Panc1 (cell line): Measurements from ENCODE around the gene RBBP8. TPM values are rescaled to one million over a fixed set of nuclear protein-coding genes. Genes with fewer than 3 reads are reported as not detected.
A peak's percentile ranks its signal among the peaks of the same experiment; 100 is the strongest.

ENCODE experiments used
- ATAC-seq: fragments of 200-7000 bp; cut with Tn5 transposase; 2 replicates; pipeline ENCODE4 v1.9.1; 2020; ENCODE audit warnings: mild to moderate bottlenecking, moderate library complexity
- BruUV-seq: library from RNA; stranded (reverse); fragments of 400-500 nt; replicated peaks from 2 replicates; lab custom pipeline; 2021; lab: Mats Ljungman, UMichigan
- CTCF ChIA-PET: fragments of 300-600 bp; sonication (Branson Sonifier 250); formaldehyde crosslinking; loops from one replicate; lab custom pipeline; 2022; ENCODE audit warnings: antibody characterized with exemption; lab: Charles Lee
- POLR2A ChIA-PET: fragments of 300-600 bp; sonication (Branson Sonifier 250); formaldehyde crosslinking; loops from one replicate; lab custom pipeline; 2022; ENCODE audit warnings: antibody characterized with exemption; lab: Charles Lee
- DNase-seq: peaks from one replicate; pipeline ENCODE4 v3.0.0-alpha.2; 2010; ENCODE audit warnings: low read depth, low spot score
- H3K27ac ChIP-seq: 2 replicates; pipeline ENCODE4 v1.5.1; 2011; ENCODE audit warnings: mild to moderate bottlenecking, low read length, inconsistent platforms
- H3K27me3 ChIP-seq: fragments of 200-500 bp; sonication (Bioruptor generic); 2 replicates; pipeline ENCODE4 v1.6.0; 2014; ENCODE audit warnings: low read length, inconsistent platforms; ENCODE audit not compliant: control insufficient read depth, insufficient read depth
- H3K36me3 ChIP-seq: fragments of 200-500 bp; sonication (Bioruptor generic); 2 replicates; pipeline ENCODE4 v1.5.1; 2014; ENCODE audit warnings: inconsistent platforms, mild to moderate bottlenecking, low read length, moderate library complexity; ENCODE audit not compliant: control insufficient read depth, insufficient read depth
- H3K4me1 ChIP-seq: 2 replicates; pipeline ENCODE4 v1.5.1; 2011; ENCODE audit warnings: inconsistent platforms, mild to moderate bottlenecking, low read length, moderate library complexity; ENCODE audit not compliant: control insufficient read depth, insufficient read depth
- H3K4me3 ChIP-seq, 2 experiments: 2 replicates each; pipeline ENCODE4 v1.5.1; 2011 to 2012; ENCODE audit warnings: low read depth in 2 of 2, low read length in 2 of 2, mild to moderate bottlenecking in 2 of 2, inconsistent platforms in 1 of 2, moderate library complexity in 1 of 2
- H3K9me3 ChIP-seq: fragments of 200-500 bp; sonication (Bioruptor generic); 2 replicates; pipeline ENCODE4 v1.5.1; 2014; ENCODE audit warnings: low read depth, mild to moderate bottlenecking, inconsistent platforms, low read length, moderate library complexity; ENCODE audit not compliant: control insufficient read depth, insufficient read depth
- CTCF ChIP-seq: fragments of 450-650 bp; IDR thresholded peaks from 2 replicates; pipeline ENCODE4 v1.5.1; 2017; ENCODE audit warnings: mild to moderate bottlenecking
- POLR2AphosphoS5 ChIP-seq: IDR thresholded peaks from 2 replicates; pipeline ENCODE4 v1.6.1; 2012; ENCODE audit warnings: mild to moderate bottlenecking, low read depth, low read length, moderate library complexity
- REST ChIP-seq, 2 experiments: IDR thresholded peaks; 2 replicates each; pipeline ENCODE4 v1.6.1; 2011 to 2012; ENCODE audit warnings: low read depth in 2 of 2, control low read depth in 1 of 2, low read length in 1 of 2, mild to moderate bottlenecking in 1 of 2, moderate library complexity in 1 of 2; ENCODE audit not compliant: insufficient read depth in 1 of 2
- SIN3A ChIP-seq: IDR thresholded peaks from 2 replicates; pipeline ENCODE4 v1.6.1; 2012; ENCODE audit warnings: low read depth, mild to moderate bottlenecking, low read length, moderate library complexity, borderline replicate concordance; ENCODE audit not compliant: insufficient read depth
- TCF7L2 ChIP-seq: IDR thresholded peaks from 2 replicates; pipeline ENCODE4 v1.6.1; 2011; ENCODE audit warnings: mild to moderate bottlenecking, low read depth, low read length, inconsistent platforms
- in situ Hi-C: cut with HindIII; loops from 2 replicates; pipeline ENCODE4 v1.10.0; 2016; ENCODE audit warnings: low sequenced_read_pairs, low pct_unique_long_range_greater_than_20kb
- intact Hi-C: fragments of 100-400 bp; cut with micrococcal nuclease; formaldehyde crosslinking; loops from one replicate; pipeline ENCODE4 v1.10.0; 2022; ENCODE audit not compliant: unreplicated experiment
- total RNA-seq: library from RNA; stranded (reverse); gene quantifications from one replicate; pipeline ENCODE4 v1.2.1, GENCODE V29; 2021; ENCODE audit not compliant: unreplicated experiment

Gene RBBP8
- total RNA-seq, 1 experiment from 2014 or later: 62.8 TPM

GRCh38 chr18:23012249-23012648 lies 79.1 kb downstream of the RBBP8 start:
- TF ChIP-seq REST (IDR thresholded peaks at IDR 0.05; ENCODE audit: insufficient read depth in 1 of 2, low read depth in 2 of 2, low read length in 1 of 2) (no peak), POLR2AphosphoS5 (no peak), SIN3A (no peak), CTCF (no peak), TCF7L2 (no peak)
- in situ Hi-C loops (no loop called here), intact Hi-C loops (loop anchor here (10.0 kb wide), 1 partner anchor 53 kb away; no protein-coding TSS in a partner anchor)
- BruUV-seq: TSS peak; percentile 36
- DNase-seq (no peak), ATAC-seq (no peak)
- CTCF ChIA-PET: no interaction called here
- Histone ChIP-seq H3K27ac (no peak overlapping the region), H3K4me3 (no peak overlapping the region), H3K4me1 (no peaks in the 10 kb centered on the region), H3K36me3 (no peaks in the 10 kb centered on the region; the same call in 1 of the 2 replicates), H3K27me3 (no peaks in the 10 kb centered on the region), H3K9me3 (no peaks in the 10 kb centered on the region)
- POLR2A ChIA-PET: interaction anchor here (0.6 kb wide), 1 partner anchor 158 kb away, joined by 14 read pairs; no protein-coding TSS in a partner anchor

- TF ChIP-seq CTCF (no peak), SIN3A (no peak), TCF7L2 (no peak), REST (IDR thresholded peaks at IDR 0.05; ENCODE audit: insufficient read depth in 1 of 2, low read depth in 2 of 2, low read length in 1 of 2) (no peak), POLR2AphosphoS5 (no peak)
- H3K36me3 ChIP-seq: peaks cover 5% of the 10 kb centered on the region; the same call in 1 of the 2 replicates
These were observed 87.6 kb downstream of the RBBP8 start for GRCh38 chr18:23020555-23021294.

More at GRCh38 chr18:23020555-23021294, 87.6 kb downstream of the RBBP8 start:
- no peaks in the 10 kb centered on the region for H3K4me1 ChIP-seq
- ATAC-seq: no peak
- H3K27ac ChIP-seq: no peak overlapping the region
- H3K9me3 ChIP-seq: no peaks in the 10 kb centered on the region
- DNase-seq: no peak
- H3K4me3 ChIP-seq: no peak overlapping the region
- BruUV-seq: no TSS peak
- POLR2A ChIA-PET: no interaction called here
- in situ Hi-C loops: no loop called here
- CTCF ChIA-PET: interaction anchor here (0.6 kb wide), 1 partner anchor 240 kb away, joined by 4 read pairs; no protein-coding TSS in a partner anchor
- intact Hi-C loops: loop anchor here (10.0 kb wide), 1 partner anchor 84 kb away; no protein-coding TSS in a partner anchor
- no peaks in the 10 kb centered on the region for H3K27me3 ChIP-seq
